OCI-LY1 (cell line): ENCODE data around the gene TAX1BP1.

Experiments
- EZH2 ChIP-seq: fragments of 200-600 bp; sonication (generic), shearing (Covaris generic); IDR thresholded peaks from 2 replicates; pipeline ENCODE4 v1.8.0; 2017; ENCODE audit warnings: borderline replicate concordance, mixed run types, mild to moderate bottlenecking, antibody characterized with exemption, low read length, moderate library complexity, mixed read lengths
- TF ChIP-seq, protein P1 (sequence below): fragments of 200-600 bp; sonication (generic), shearing (Covaris generic); IDR thresholded peaks from 2 replicates; pipeline ENCODE4 v1.5.1; 2017; ENCODE audit warnings: mild to moderate bottlenecking, antibody characterized with exemption, low read length, moderate library complexity, mixed read lengths

DNA sequence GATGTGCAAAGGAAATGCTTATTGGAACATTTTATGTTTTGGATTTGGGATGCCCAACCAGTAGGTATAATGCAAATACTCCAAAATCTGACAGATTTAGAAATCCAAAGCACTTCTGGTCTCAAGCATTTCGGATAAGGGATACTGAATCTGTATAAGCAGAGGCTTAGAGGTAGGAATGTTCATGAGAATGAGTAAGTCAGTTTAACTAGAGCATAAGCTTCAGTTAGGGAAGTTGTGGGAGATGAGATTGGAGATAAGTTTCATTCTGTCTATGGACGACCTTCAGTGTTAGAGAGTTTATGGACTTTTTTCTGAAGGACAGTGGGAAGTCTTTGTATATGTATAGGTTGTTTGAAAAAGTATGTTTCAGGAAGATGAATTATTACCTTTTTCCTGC lies 10.4 kb downstream of the TAX1BP1 start:
- TF ChIP-seq, protein P1, sequence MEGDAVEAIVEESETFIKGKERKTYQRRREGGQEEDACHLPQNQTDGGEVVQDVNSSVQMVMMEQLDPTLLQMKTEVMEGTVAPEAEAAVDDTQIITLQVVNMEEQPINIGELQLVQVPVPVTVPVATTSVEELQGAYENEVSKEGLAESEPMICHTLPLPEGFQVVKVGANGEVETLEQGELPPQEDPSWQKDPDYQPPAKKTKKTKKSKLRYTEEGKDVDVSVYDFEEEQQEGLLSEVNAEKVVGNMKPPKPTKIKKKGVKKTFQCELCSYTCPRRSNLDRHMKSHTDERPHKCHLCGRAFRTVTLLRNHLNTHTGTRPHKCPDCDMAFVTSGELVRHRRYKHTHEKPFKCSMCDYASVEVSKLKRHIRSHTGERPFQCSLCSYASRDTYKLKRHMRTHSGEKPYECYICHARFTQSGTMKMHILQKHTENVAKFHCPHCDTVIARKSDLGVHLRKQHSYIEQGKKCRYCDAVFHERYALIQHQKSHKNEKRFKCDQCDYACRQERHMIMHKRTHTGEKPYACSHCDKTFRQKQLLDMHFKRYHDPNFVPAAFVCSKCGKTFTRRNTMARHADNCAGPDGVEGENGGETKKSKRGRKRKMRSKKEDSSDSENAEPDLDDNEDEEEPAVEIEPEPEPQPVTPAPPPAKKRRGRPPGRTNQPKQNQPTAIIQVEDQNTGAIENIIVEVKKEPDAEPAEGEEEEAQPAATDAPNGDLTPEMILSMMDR, result no peak
- no peak for TF ChIP-seq EZH2
